Measurements from ENCODE around the gene IGSF21.

GRCh38 chr1:18316764-18317163 lies 209.2 kb downstream of the IGSF21 start:
- TF ChIP-seq CTCF (IDR thresholded peaks at IDR 0.05; ENCODE audit: extremely low read depth in 1 of 2, insufficient read depth in 1 of 2, low read depth in 1 of 2, low read length in 2 of 2) (no peak), EZH2 (IDR thresholded peaks at IDR 0.05; ENCODE audit: borderline replicate concordance, low read depth, low read length, severe bottlenecking) (no peak), POLR2A (IDR thresholded peaks at IDR 0.05; ENCODE audit: low read depth, low read length) (no peak)
